Ureter (tissue), 1 donor: ENCODE measurements around the gene SCML1. TPM values are rescaled to one million over a fixed set of nuclear protein-coding genes. Genes with fewer than 3 reads are reported as not detected.
"Not testable (repeated sequence)": the region's sequence is repeated elsewhere in the genome, so short reads cannot be mapped to it uniquely, and the experiment has no call there.

Experiments used
- DNase-seq: peaks from one replicate; pipeline ENCODE4 v3.0.0-alpha.2; 2020; ENCODE audit warnings: low spot score
- total RNA-seq: library from RNA; stranded (reverse); gene quantifications from one replicate; pipeline ENCODE4 v1.2.4, GENCODE V29; 2023
- donor health status: DM: yes; HTN: yes; CAD: no.

SCML1 gene
- total RNA-seq, 1 donor from 2014 or later, result 16.4 TPM

DNA sequence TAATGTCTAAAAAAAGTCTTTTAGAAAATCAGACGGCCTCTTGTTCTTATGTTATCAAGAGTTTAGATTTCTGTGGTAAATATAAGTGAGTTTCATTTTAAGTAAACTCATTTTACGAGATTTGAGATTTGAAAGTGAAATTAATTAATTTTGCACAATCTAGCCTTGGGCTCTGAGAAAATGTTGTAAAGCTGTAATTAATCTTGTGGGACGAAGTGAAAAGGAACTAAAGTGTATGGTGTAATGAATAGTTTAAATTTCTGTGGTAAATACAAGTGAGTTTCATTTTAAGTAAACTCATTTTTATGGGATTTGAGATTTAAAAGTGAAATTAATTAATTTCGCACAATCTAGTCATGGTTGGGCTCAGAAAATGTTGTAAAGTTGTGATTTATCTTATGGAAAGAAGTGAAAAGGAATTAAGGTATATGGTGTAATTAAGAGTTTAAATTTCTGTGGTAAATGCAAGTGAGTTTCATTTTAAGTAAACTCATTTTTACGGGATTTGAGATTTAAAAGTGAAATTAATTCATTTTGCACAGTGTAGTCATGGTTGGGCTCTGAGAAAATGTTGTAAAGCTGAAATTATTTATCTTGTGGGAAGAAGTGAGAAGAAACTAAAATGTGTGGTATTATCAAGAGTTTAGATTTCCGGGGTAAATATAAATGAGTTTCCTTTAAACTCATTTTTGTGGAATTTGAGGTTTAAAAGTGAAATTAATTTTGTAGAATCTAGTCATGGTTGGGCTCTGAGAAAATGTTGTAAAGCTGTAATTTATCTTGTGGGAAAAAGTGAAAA, 1.6 kb downstream of the SCML1 start:
- DNase-seq, result no peak

DNA sequence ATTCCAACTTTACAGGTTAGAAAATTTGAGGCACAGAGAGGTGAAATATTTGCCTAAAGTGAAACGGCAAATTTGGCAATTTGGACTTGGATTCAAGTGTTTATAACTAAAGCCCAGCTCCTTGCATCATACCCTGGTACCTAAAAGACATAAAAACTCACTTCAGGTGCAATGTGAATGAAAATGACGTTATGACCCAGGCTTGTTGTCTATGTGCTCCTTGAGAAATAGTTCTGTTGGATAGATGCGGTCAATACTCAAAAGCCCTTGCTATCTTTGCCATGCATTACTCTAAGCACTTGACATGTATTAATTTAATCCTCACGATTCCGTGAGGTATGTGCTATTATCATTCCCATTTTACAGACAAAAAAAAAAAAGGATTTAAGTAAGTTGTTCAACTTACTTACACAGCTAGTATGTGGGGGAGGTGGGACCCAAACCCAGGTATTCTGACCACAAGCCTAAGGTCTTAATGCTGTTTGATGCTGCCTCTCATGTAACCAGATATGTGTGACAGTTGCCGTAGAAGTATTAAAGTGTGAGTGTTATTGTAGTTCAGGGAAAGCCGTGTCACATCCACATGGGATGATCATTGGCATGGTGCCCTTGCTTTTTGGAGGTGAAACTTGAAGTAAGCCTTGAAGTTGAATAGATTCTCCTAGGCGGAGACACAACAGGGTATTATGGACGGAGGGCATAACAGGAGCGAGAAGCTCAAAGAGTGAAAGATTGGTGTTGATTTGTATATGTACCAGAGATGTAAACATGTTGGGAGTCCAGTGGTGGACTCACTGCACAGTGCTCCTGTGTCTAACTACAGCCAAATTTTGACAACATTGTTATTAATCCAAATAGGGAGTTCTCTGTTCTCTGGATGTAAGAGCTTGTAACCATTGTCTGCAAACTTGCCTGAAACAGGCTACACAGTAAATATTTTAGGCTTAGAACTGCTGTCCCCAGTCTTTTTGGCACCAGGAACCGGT, 3.1 kb downstream of the SCML1 start:
- no peak for DNase-seq

DNA sequence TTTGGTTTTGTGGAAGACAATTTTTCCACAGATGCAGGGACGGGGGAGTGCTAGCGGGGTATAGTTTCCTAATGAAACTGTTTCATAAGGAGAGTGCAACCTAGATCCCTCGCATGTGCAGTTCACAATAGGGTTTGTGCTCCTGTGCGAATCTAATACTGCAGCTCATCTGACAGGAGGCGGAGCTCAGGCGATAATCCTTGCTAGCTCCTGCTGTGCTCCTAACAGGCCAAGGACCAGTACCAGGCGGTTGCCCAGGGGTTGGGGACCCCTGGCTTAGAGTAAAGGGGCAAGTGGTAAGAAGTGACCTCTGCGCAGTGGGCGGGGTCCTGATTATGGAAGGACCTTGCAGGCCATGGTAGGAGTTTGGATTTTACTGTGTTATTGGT, 3.8 kb downstream of the SCML1 start:
- no peak for DNase-seq

DNA sequence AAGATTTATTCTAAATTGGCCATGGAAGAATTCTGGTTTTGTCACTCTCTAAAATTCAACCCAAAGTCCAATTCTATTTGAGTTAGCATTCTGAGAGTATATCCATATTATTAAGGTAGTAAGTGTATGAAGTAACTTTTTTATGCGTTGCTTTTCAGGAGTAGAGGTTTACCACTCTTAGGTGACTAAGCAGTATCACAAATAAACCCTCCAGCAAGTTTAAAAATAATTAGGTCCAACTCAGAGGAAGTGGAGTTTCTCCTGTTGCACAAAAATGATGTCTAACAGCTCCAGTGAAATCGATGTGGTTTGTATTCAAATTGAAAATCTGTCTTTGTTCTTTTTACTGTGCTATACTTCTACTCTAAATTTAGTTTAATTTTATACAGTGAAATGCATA, 6.6 kb downstream of the SCML1 start:
- DNase-seq, result no peak

DNA sequence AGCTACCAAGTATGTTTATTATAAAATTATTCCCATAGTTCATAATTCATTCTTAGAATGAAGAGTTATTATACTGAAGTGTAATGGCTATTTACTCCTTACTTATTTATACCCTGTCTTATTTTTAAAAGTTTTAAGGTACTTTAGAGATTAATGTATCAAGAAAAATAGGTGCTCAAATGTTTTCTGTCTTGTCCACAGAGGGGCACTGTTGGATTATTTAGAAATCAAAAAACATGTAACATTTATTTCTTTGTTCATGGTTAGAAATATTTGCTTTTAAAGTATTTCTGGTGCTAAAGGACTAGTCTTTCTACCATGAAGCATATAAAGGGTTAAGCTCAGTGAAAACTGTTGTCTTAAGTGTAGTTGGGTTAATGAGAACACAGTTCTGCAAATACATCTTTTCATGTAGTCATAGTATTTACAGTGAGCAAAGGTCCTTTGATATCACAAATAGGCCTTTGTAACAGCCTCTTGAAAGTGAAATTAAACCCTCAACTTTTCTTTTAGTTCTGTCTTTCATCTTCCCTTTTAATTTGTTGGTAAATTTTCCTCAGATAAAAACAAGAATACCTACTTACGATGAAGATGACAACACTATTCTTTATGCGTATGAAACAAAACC, 7.7 kb downstream of the SCML1 start:
- no peak for DNase-seq

DNA sequence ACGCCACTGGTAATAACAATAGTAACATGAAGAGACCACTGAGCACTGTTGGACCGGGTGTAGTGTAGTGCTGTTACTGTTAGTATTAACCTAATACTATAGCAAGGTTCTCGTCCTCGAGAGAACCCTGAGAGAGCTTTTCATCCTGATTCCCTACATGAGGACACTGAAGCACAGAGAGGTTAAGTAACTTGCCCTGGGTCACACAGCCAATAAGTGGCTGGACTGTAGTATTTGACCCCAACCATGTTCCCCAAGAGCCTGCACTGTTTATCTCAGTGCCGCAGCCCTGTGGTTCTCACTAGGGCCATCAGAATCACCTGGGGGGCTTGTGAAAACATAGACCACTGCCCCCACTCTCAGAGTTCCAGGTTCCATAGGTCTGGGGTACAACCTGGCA, 10.4 kb downstream of the SCML1 start:
- no peak for DNase-seq

DNA sequence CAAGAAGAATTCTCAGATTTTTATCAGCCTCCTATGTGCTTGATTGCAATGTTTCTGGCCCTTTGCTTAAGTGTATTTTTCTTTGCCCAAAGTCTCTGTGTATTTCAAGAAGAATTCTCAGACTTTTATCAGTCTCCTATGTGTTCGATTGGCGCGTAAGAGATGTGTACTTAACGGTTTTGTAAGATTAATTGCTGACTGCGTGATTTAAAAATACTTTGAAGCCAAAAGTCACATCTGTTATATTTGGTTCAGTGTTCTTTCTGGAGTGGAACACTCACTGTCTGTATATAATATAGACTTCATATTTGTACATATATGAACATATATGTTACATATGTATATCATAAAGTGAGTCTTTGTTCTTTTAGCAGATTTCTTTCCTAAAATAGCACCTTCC, 11.4 kb downstream of the SCML1 start:
- no peak for DNase-seq

DNA sequence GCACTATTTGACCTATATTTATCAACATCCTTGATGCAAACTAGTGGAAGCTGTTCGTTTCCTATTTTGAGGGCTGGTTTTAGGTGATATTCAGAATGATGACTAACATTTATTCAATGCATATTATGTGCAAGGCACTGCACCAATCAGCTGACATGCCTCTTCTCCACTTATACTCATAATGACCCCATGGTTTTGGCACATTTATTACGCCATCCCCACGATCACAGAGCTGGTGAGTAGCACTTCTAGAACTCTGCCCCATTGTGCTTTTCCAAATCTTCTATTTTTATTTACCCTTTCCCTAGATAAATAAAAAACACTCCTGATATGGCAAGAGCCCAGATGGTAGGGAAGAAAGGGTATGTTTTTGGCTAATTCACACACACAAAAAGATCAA, 13.1 kb downstream of the SCML1 start:
- DNase-seq, result no peak

DNA sequence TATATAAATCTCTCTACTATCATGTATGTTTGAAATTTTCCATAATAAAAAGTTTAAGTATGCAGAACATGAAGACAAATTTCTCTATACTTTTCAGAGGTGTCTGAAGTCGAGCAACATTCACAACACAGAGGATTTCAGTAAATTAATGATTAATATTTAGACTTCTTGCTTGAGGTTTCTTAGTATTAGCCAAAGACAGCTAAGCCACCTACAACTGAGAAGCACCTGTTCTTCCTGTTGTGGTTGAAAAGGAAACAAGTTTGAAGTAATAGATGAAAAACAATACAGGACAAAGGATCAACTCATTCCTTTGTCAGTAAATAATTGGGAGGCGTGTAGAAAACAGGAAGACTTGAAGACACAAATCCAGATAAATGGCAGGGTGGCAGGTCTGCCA, 21.1 kb downstream of the SCML1 start:
- DNase-seq, result no peak

DNA sequence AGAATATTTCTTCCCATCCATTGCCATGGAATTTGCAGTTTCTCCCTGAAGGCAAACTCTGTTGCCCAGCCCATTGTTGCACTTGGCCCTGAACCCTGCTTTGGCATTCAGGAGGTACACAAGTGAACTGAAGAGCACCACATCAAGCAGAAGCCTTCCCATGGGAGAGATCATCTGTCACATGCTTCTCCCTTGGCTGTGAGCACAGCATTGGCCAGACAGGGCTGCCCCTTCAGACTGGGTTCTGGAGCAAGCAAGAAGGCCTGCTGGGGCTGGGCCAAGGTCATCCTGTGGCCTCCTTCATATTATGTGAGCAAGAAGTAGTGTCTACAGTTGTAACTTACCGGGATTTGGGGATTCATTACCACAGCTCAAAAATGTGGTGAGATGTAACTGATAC, 22.7 kb downstream of the SCML1 start:
- DNase-seq, result no peak

DNA sequence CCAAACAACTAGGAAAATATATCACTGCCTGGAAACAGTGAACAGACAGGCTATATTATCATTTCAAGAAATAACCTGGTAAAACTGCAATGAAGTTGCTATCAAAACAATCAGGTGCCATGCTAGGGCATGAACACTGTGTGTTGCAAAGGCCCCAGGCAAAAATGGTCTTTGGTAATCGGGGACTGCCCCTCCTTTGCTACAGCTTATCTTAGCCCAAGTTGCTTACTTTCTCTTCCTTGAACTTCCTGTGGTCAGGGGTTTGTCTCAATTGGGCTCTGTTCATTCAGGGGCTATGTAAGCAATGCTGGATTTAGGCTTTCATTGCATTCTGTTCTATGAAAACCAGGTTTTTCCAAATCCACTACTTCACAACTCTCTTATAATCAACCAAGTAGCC, 30.4 kb downstream of the SCML1 start:
- DNase-seq, result no peak

DNA sequence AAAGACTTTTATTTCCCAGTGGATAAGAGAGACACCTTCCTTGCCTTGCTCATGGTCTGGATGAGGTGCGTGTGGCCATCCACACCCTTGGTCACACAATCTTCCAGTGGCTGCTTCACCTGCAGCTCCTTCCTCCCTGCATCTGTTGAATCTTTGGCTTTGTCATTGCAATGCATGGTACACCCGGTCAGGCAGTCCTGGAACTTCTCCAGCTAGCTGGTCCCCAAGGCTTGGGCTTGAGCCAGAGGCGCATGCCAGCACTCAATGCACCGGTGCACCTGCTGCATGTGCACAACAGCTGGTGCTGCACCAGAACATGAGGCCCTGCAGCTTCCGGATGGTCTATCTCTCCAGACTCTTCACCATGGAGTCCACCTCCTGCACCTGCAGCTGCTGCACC, 31.7 kb downstream of the SCML1 start:
- DNase-seq, result no peak

DNA sequence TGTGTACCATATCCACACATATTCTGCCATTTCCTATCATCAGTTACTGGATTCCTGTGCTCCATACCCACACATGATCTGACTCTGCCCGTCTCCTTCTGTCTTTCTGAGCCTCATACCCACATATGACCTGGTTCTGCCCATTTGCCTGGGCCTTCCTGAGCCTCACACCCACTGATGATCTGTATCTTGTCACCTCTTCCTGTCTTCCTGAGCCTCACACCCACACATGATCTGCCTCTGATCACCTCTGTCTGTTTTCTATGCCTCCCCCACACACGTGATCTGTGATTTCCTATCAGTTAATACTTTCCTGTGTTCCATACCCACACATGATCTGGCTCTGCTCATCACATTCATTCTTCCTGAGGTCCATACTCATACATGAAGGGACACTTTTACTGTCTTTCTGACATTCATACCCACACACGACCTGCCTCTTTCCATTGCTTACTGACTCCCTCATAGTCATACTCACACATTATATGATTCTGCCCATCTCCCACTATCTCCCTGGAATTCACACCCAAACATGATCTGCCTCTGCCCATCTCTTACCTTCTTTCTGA, 32.5 kb downstream of the SCML1 start:
- no peak for DNase-seq

DNA sequence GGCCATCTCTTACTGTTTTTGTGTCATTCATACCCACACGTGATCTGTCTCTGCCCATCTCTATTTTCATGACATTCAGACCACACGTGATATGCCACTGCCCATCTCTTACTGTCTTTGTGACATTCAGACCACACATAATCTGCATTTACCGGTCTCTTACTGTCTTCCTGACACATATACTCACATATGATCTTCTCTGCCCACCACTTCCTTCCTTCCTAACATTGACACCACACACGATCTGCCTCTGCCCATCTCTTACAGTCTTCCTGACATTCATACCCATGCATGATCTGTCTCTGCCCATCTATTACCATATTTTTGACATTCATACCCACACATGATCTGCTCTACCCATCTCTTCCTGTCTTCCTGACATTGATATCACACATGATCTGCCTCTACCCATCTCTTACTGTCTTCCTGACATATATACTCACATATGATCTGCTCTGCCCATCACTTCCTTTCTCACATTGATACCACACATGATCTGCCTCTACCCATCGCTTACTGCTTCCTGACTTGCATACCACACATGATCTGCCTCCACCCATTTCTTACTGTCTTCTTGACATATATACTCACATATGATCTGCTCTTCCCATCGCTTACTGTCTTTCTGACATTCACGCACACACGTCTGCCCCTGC, 36.1 kb downstream of the SCML1 start:
- DNase-seq, result no peak

DNA sequence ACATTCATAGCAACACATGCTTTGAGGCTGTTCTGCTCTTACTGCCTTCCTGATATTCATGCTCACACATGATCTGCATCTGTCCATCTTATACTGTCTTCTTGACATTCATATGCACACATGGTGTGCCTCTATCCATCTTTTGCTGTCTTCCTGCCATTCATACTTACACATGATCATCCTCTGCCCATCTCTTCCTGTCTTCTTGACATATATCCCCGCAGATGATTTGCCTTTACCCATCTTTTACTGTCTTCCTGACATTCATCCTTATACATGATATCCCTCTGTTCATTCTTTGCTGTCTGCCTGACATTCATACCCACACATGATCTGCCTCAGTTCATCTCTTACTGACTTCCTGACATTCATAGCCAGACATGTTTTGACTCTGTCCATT, 36.8 kb downstream of the SCML1 start:
- DNase-seq, result no peak

DNA sequence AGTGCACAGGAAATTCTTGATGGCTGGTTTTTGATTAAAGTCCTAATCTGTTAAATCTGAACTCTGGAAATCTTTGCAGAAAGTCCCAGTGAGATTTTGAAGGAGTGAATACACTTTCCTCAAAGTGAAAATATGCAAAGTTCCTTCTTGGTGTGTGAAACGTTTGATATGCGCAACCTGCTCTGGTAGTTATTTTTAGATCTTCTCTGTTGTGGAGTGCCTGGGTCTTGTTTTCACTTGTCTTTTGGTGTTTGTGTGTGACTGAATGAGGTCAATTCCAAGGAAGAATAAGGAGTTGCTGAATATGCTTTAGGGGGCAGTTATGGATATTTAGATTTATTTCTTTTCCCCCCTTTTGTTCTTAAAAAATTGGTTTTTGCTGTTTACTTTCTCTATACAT, 41.7 kb downstream of the SCML1 start:
- no peak for DNase-seq

DNA sequence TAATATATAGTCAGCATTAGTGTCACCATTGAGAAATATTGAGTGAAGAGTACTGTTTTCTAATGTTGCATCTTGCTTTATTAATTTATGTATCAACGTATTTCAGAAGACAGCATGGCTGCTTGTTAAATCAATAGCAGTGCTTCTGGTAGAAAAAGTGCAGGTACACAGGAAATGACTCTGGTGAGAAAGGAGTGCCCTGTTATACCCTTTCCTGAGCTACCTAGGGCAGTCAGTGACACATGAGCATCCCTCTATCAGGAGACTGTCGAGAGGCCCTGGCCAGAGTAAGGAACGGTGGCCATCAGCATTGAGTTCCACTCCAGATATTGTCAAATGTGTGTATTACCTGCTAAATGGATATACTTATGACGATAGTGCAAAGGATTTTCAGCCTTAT, 42.1 kb downstream of the SCML1 start:
- no peak for DNase-seq

DNA sequence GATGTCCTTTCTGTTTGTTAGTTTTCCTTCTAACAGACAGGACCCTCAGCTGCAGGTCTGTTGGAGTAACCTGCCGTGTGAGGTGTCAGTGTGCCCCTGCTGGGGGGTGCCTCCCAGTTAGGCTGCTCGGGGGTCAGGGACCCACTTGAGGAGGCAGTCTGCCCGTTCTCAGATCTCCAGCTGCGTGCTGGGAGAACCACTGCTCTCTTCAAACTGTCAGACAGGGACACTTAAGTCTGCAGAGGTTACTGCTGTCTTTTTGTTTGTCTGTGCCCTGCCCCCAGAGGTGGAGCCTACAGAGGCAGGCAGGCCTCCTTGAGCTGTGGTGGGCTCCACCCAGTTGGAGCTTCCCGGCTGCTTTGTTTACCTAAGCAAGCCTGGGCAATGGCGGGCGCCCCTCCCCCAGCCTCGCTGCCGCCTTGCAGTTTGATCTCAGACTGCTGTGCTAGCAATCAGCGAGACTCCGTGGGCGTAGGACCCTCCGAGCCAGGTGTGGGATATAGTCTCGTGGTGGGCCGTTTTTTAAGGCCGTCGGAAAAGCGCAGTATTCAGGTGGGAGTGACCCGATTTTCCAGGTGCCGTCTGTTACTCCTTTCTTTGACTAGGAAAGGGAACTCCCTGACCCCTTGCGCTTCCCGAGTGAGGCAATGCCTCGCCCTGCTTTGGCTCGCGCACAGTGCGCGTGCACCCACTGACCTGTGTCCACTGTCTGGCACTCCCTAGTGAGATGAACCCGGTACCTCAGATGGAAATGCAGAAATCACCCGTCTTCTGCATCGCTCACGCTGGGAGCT, 49.5 kb downstream of the SCML1 start:
- DNase-seq, result not testable (repeated sequence)

DNA sequence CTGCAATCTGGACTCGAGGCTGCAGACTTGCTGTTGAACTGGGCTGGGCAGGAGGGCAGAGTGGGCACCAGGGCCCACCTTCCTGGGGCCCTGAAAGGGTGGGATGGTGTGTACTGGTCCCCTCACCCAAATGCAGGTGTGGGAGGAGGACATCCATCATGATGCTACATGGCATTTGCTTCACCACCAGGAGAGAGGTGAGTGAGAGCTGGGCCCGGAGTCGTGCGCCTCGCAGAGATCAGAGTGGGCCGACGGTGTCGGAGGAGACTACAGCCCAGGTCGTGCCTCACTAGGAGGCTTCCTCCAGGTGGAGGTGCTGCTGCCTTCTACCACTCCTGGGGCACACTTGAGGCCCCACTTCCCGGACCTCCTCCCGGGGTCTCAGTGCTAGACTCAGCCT, 50.3 kb downstream of the SCML1 start:
- DNase-seq, result no peak

DNA sequence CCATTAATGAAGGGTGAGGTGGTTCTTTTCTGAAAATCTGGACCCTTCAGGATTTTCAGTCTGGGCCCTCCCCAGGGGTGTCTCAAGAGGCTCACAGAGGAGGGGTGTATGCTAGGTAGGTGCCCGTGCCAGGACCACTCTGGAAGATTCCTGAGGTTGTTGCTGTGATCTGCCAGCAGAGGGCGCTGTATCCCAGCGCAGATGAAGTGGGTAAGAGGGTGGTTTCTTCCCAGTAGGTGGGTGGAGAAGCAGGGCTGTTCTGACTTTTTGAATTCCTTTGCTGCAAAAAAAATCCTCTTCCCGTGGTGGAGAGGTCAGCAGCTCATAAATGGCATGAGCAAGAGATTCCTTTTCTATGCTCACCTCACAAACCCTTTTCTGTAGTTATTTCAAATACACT, 51.1 kb downstream of the SCML1 start:
- DNase-seq, result no peak
